ENCODE data around the gene GRIN2C. TPM values are rescaled to one million over a fixed set of nuclear protein-coding genes. Genes with fewer than 3 reads are reported as not detected.

GRIN2C gene
- total and polyA plus RNA-seq, 2 of the 4 experiments (the other 2 are of a cell fraction), result 0.22 TPM; not detected in 1

DNA sequence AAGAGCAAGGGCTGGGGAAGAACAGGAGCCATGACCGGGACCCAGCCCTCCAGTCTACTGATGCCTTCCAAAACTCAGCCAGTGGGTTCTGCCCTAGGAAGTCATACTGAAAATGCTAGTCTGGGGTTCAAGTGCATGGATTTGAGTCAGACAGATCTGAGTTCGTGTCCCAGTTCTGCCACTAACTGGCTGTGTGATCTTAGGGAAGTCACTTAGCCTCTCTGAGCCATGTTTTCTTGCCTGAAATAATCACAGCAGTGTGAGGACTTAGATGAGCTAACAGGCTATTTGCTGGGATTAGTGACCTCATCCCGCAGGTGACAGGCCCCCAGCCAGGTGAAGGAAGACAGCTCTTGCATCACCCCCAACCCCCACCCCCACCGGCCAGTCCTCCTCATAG, 4.4 kb downstream of the GRIN2C start:
- Histone ChIP-seq H2BK20ac (ENCODE audit: low read depth, low read length) (no peak overlapping the region), H4K8ac (ENCODE audit: low read depth in 2 of 2, low read length in 2 of 2) (no peak overlapping the region), H3K27me3 (ENCODE audit: control insufficient read depth, insufficient read depth, low read length) (peaks cover 81% of the 10 kb centered on the region), H3K79me1 (ENCODE audit: low read depth in 1 of 2, low read length in 2 of 2) (no peaks in the 10 kb centered on the region), H3K56ac (ENCODE audit: extremely low read depth, insufficient read depth, low read length) (no peak overlapping the region), H3K18ac (ENCODE audit: low read depth, low read length) (no peak overlapping the region), H3K9ac (ENCODE audit: low read depth, low read length) (no peak overlapping the region), H2BK5ac (ENCODE audit: low read depth, low read length, poor library complexity, severe bottlenecking) (no peak overlapping the region), H3K9me1 (ENCODE audit: insufficient read depth, low read length) (no peaks in the 10 kb centered on the region), H4K20me1 (ENCODE audit: insufficient read depth, low read length) (no peaks in the 10 kb centered on the region; the same call in 1 of the 2 replicates), H2BK15ac (ENCODE audit: low read depth, low read length) (no peak overlapping the region), H2AK5ac (ENCODE audit: low read depth, low read length) (no peak overlapping the region), H3K36me3 (ENCODE audit: control insufficient read depth, insufficient read depth, low read length) (no peaks in the 10 kb centered on the region), H2AFZ (replicated peaks; ENCODE audit: low read length, poor library complexity) (no peak overlapping the region), H3K4ac (ENCODE audit: low read depth, low read length) (no peak overlapping the region), H2AK9ac (replicated peaks; ENCODE audit: low read depth, low read length, poor library complexity) (no peak overlapping the region), H4K5ac (ENCODE audit: low read depth, low read length) (no peak overlapping the region), H3K4me2 (ENCODE audit: low read depth, low read length) (no peak overlapping the region), H3K4me1 (ENCODE audit: control insufficient read depth, insufficient read depth, low read length) (no peaks in the 10 kb centered on the region; the same call in 1 of the 2 replicates), H4K91ac (ENCODE audit: insufficient read depth, low read depth, low read length) (no peak overlapping the region), H3K14ac (replicated peaks; ENCODE audit: low read depth, low read length) (no peak overlapping the region), H3K9me3 (ENCODE audit: control insufficient read depth, insufficient read depth, low read length) (peaks cover 2% of the 10 kb centered on the region; the same call in 1 of the 2 replicates), H3K23ac (ENCODE audit: low read depth, low read length) (no peak overlapping the region), H2BK120ac (ENCODE audit: low read depth, low read length) (no peak overlapping the region), H3K27ac (ENCODE audit: insufficient read depth, low read length) (no peak overlapping the region), H3K4me3 (ENCODE audit: insufficient read depth, low read depth, low read length) (no peak overlapping the region)
- in situ Hi-C loops (cut with MboI; ENCODE audit: low sequenced_read_pairs), result loop anchor here (25.0 kb wide), 1 partner anchor 643 kb away; the partner anchor contains the start of genes RPL38 and TTYH2
- dilution Hi-C loops (cut with HindIII; ENCODE audit: low sequenced_read_pairs, unreplicated experiment), result no loop called here
- DNase-seq, result no peak
- intact Hi-C loops (cut with micrococcal nuclease), result no loop called here
- ChIA-PET POLR2A (ENCODE audit: unreplicated experiment) (no interaction called here), CTCF (no interaction called here)
- WGBS, 2 experiments (ENCODE audit: extremely low coverage in 2 of 2, insufficient read length in 1 of 2), result 43% methylated on average over 1 of the region's 4 CpGs; no CpG with 5 or more reads in 1 of the 2 experiments
- BruUV-seq (replicated peaks), result no TSS peak
- ATAC-seq (ENCODE audit: low read depth), result no peak
- TF ChIP-seq CTCF (conservative IDR thresholded peaks at IDR 0.05; ENCODE audit: low read depth, low read length) (no peak), BHLHE40 (IDR thresholded peaks at IDR 0.05; ENCODE audit: low read depth, low read length) (no peak), RFX5 (IDR thresholded peaks at IDR 0.05; ENCODE audit: low read depth, low read length) (no peak), CEBPB (IDR thresholded peaks at IDR 0.05; ENCODE audit: low read depth, low read length) (no peak), SMC3 (IDR thresholded peaks at IDR 0.05; ENCODE audit: low read depth, low read length) (no peak), MAZ (IDR thresholded peaks at IDR 0.05; ENCODE audit: borderline replicate concordance, low read depth, low read length) (no peak)
- TF ChIP-seq, protein P1, sequence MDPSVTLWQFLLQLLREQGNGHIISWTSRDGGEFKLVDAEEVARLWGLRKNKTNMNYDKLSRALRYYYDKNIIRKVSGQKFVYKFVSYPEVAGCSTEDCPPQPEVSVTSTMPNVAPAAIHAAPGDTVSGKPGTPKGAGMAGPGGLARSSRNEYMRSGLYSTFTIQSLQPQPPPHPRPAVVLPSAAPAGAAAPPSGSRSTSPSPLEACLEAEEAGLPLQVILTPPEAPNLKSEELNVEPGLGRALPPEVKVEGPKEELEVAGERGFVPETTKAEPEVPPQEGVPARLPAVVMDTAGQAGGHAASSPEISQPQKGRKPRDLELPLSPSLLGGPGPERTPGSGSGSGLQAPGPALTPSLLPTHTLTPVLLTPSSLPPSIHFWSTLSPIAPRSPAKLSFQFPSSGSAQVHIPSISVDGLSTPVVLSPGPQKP (IDR thresholded peaks at IDR 0.05; ENCODE audit: borderline replicate concordance, low read depth, low read length), result no peak

All from IMR-90 (cell line).